DMS 273 treated with DMSO at 0.1 percent for 48 hours (cell line): ENCODE data around the gene SIX5.

Experiments
- DNase-seq: peaks from one replicate; lab custom pipeline; 2025; lab: John Stamatoyannopoulos, UW

SIX5 gene

GRCh38 chr19:45773384-45773783 is 4.3 kb upstream of the SIX5 start:
- DNase-seq: no peak

GRCh38 chr19:45772912-45773311 is 3.9 kb upstream of the SIX5 start:
- DNase-seq: no peak

DNA sequence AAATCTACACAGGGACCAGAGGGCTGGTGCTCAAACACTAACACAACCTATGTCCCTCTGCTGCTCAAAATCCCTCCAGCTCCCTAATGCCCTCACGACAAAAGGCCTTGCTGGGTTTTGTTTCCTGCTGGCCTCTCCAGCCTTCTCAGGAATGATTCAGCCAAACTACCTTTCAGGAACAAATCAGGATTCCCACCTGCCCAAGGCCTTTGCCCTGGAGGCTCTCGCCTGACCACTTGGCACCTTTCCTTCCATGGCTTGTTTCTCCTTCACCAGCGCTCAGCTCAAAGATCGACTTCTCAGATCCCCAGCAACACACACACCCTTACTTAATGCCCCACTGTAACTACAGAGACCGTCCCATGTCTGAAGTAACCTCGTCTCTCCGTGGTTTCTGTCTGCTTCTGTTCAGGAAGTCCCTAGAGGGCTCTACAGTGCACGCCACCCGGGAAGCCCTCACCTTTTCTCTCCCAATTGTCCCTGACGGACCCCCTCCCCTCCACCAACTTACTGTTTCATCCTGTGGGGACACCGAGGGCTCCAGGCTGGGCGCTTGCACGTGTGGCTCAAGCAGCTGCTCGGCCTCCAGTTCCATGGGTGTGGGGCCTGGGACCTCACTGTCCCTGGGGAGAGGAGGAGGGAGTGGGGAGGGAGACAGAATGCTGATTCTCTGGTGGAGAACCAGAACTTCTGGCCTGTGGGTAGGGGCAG is 3.2 kb upstream of the SIX5 start:
- no peak for DNase-seq

DNA sequence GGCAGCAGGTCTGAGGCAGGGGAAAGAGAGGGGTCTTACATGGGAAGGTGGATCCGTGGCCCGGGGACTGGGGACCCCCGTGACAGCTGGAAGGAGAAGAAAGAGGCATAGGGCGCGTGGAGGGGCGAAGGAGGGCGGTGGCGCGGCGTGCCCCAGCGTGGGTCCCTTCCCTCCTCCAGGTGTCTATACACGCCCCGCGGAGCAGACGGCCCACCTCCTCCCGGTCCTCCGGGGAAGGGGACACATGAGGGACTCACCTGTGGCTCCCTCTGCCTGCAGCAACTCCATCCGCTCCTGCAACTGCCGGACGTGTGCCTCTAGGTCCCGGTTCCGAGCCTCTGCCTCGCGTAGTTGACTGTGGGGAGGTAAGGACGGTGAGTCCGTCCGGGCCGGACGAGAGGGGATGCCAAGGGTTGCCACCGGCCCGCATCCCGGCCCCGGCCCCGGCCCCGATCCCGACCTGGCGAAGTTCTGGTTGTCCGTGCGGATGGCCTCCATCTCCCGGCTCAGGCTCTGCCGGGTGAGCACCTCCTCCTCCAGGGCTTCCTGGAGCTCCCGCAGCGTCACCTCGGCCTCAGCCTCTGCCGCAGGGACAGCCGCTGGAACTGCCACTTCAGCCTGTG is 2.4 kb upstream of the SIX5 start:
- no peak for DNase-seq

- peak; percentile 82 for DNase-seq
Observed at GRCh38 chr19:45770192-45771101, 1.4 kb upstream of the SIX5 start.

- DNase-seq: no peak
Observed at GRCh38 chr19:45769821-45770191, 754 bp upstream of the SIX5 start.

- DNase-seq: peak; percentile 36
Observed at GRCh38 chr19:45768655-45768983, 433 bp downstream of the SIX5 start.

GRCh38 chr19:45767881-45768654 is 984 bp downstream of the SIX5 start:
- DNase-seq: peak; percentile 32

DNA sequence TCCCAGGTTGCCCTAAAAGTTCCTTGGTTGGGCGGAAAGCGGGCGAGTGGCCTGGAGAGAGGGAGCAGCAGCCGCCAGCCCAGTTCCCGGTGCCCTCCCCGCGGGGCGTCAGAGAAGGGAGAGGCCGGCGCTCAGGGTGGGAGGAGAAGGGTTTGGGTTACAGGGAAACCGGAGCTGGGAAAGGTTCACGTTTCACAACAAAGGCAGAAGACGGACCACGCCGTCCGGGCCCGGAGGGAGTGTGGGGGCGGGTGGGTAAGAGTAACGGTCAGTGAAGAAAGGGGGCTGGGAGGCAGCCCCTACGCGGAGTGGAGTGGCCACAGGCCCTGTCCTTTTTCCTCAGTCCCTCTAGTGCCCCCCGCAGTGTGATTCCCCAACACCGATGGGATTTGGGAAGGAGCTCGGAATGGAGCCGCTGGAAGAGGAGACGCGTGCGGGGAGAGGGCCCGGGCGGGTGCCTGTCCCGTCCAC is 1.6 kb downstream of the SIX5 start:
- peak; percentile 53 for DNase-seq

DNA sequence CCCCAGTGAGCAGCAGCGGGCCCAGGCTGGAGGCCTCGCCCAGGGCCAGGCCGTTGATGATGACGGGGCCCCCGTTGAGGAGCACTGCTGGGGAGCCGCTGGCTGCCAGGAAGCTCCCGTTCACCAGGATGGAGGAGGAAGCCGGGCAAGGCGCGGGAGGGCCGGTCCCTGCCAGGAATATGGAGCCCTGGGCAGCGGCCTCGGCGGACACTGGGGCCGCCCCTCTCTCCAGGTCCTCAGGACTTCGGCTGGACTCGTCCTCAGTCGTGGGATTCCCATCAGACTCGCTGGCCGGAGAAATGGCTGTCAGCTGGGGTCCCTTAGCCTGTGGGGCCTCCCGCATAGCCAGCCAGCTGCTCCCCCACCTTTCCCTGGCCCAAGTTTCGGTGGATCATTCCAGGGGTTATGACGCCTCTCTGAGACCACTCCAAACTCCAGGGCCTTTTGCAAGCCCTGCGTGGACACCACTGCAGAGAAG is 2.1 kb downstream of the SIX5 start:
- no peak for DNase-seq

DNA sequence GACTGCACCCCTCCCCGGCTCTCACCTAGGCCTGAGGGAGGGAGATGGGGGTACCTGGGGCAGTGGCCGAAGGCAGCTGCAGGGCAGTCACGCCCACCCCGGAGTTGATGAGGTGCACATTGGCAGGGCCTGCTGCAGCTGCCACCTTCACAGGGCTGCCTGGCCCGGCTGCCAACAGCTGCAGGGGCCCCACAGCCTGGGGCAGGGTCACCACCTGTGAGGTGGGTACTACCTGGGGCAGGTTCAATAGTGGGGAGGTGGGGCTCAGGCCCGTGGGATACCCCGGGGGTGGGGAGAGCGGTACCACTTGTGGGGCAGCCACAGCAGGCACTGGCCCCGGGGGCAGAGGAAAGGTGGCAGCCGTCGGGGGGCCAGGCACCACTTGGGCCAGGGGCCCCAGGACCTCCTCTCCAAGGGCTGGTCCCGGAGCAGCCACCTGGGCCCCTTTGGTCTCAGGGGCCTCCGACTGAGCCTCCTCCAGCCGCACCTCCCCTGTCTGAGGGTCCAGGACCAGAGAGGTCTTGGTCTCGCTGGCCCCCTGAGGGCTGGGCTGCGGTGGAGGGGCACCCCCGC is 2.7 kb downstream of the SIX5 start:
- DNase-seq: no peak

- no peak for DNase-seq
Observed at GRCh38 chr19:45765702-45766295, 3.3 kb downstream of the SIX5 start.

- DNase-seq: no peak
Observed at GRCh38 chr19:45764945-45765701, 3.9 kb downstream of the SIX5 start.

- no peak for DNase-seq
Observed at GRCh38 chr19:45764475-45764874, 4.6 kb downstream of the SIX5 start.

- DNase-seq: no peak
Observed at GRCh38 chr19:45763691-45764294, 5.3 kb downstream of the SIX5 start.

- DNase-seq: no peak
Observed at GRCh38 chr19:45762870-45763631, 6.0 kb downstream of the SIX5 start.

DNA sequence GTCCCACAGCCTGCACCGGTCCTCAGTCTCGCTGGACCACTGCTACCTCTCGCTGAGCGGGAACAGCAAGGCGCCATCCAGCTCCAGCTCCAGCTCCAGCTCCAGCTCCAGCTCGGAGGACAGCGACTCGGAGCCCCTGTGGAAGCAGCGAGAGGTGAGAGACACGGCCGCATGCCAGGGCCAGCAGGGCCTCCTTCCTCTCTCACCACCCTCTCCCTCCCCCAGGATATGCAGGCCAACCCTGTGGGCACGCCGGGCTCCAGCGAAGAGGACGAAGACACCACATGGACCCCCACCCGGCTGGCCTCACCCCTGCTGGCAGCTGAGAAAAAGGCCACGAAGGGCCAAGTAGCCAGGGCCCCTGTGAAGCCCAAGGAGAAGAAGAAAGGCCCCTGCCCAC is 7.3 kb downstream of the SIX5 start:
- no peak for DNase-seq

- no peak for DNase-seq
Observed at GRCh38 chr19:45758921-45759320, 10.1 kb downstream of the SIX5 start.

- no peak for DNase-seq
Observed at GRCh38 chr19:45757695-45758094, 11.4 kb downstream of the SIX5 start.
